DOHH2 (cell line): ENCODE measurements around the gene BRINP3.

ENCODE experiments used
- H3F3A ChIP-seq: fragments of 200-600 bp; sonication (generic), shearing (Covaris generic); 2 replicates; pipeline ENCODE4 v1.6.0; 2016; ENCODE audit warnings: antibody characterized with exemption, mild to moderate bottlenecking; ENCODE audit not compliant: control insufficient read depth, insufficient read depth
- H3K27ac ChIP-seq: fragments of 200-600 bp; sonication (generic); 2 replicates; pipeline ENCODE4 v1.5.1; 2014; ENCODE audit warnings: low read depth, mild to moderate bottlenecking, low read length, moderate library complexity
- H3K27me3 ChIP-seq: fragments of 200-600 bp; sonication (generic); 2 replicates; pipeline ENCODE4 v1.6.1; 2014; ENCODE audit warnings: mild to moderate bottlenecking, low read length, mixed read lengths; ENCODE audit not compliant: control insufficient read depth
- H3K36me3 ChIP-seq: fragments of 200-600 bp; sonication (generic); 2 replicates; pipeline ENCODE4 v1.6.1; 2014; ENCODE audit warnings: mild to moderate bottlenecking, low read length, moderate library complexity, mixed read lengths; ENCODE audit not compliant: control insufficient read depth
- H3K4me1 ChIP-seq: fragments of 200-600 bp; sonication (generic); 2 replicates; pipeline ENCODE4 v1.6.1; 2014; ENCODE audit warnings: mild to moderate bottlenecking, low read length, mixed read lengths; ENCODE audit not compliant: control insufficient read depth
- H3K4me2 ChIP-seq: fragments of 200-600 bp; sonication (generic); 2 replicates; pipeline ENCODE4 v1.6.0; 2014; ENCODE audit warnings: mild to moderate bottlenecking, low read length, moderate library complexity
- H3K4me3 ChIP-seq: fragments of 200-600 bp; sonication (generic); 2 replicates; pipeline ENCODE4 v1.5.1; 2014; ENCODE audit warnings: mild to moderate bottlenecking, low read length, mixed read lengths
- H3K79me2 ChIP-seq: fragments of 200-600 bp; sonication (generic); 2 replicates; pipeline ENCODE4 v1.6.1; 2014; ENCODE audit warnings: mild to moderate bottlenecking, low read length, mixed read lengths; ENCODE audit not compliant: control insufficient read depth
- H3K9me2 ChIP-seq: fragments of 200-600 bp; sonication (generic); replicated peaks from 2 replicates; pipeline ENCODE4 v1.6.1; 2014; ENCODE audit warnings: mild to moderate bottlenecking, low read length, mixed read lengths; ENCODE audit not compliant: control insufficient read depth
- H3K9me3 ChIP-seq: fragments of 200-600 bp; sonication (generic); 2 replicates; pipeline ENCODE4 v1.6.1; 2014; ENCODE audit warnings: antibody characterized with exemption, low read length, mixed read lengths; ENCODE audit not compliant: control insufficient read depth, insufficient read depth
- H4K20me1 ChIP-seq: fragments of 200-600 bp; sonication (generic); 2 replicates; pipeline ENCODE4 v1.6.0; 2014; ENCODE audit warnings: low read depth, mild to moderate bottlenecking, antibody characterized with exemption, low read length, moderate library complexity; ENCODE audit not compliant: control insufficient read depth, insufficient read depth
- EZH2phosphoT487 ChIP-seq: fragments of 200-600 bp; sonication (generic); IDR thresholded peaks from 2 replicates; pipeline ENCODE4 v1.6.1; 2017; ENCODE audit warnings: borderline replicate concordance, mild to moderate bottlenecking, antibody characterized with exemption, low read length, moderate library complexity, mixed read lengths
- TF ChIP-seq, protein P1 (sequence below): fragments of 200-600 bp; sonication (generic); IDR thresholded peaks from one replicate; pipeline ENCODE4 v1.5.1; 2014; ENCODE audit warnings: antibody characterized with exemption, mild to moderate bottlenecking, low read depth, low read length; ENCODE audit not compliant: poor library complexity, severe bottlenecking

BRINP3 gene

DNA sequence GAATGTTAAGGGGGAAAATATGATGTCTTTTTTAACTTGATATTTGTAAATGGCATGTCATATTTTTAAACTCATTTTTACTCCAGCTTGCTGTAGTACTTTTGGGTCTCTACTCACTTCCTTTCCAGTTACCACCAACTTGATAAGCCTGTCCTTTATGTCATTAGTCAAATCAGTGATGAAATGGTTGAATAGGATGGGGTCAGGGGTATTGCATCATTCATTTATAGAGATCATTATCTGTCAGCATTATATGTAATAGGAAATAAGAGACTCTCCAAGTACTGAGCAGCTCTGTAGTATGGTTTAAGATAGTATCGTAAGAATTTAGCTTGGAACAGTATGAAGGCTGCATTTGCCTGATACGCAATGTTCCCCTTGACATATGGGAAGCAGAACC is 227.3 kb downstream of the BRINP3 start:
- H3K27ac ChIP-seq: no peak overlapping the region
- no peaks in the 10 kb centered on the region for H3K79me2 ChIP-seq
- no peaks in the 10 kb centered on the region for H4K20me1 ChIP-seq
- H3K4me1 ChIP-seq: no peaks in the 10 kb centered on the region
- H3K4me2 ChIP-seq: no peak overlapping the region
- no peaks in the 10 kb centered on the region for H3K9me3 ChIP-seq
- H3F3A ChIP-seq: no peaks in the 10 kb centered on the region
- TF ChIP-seq, protein P1, sequence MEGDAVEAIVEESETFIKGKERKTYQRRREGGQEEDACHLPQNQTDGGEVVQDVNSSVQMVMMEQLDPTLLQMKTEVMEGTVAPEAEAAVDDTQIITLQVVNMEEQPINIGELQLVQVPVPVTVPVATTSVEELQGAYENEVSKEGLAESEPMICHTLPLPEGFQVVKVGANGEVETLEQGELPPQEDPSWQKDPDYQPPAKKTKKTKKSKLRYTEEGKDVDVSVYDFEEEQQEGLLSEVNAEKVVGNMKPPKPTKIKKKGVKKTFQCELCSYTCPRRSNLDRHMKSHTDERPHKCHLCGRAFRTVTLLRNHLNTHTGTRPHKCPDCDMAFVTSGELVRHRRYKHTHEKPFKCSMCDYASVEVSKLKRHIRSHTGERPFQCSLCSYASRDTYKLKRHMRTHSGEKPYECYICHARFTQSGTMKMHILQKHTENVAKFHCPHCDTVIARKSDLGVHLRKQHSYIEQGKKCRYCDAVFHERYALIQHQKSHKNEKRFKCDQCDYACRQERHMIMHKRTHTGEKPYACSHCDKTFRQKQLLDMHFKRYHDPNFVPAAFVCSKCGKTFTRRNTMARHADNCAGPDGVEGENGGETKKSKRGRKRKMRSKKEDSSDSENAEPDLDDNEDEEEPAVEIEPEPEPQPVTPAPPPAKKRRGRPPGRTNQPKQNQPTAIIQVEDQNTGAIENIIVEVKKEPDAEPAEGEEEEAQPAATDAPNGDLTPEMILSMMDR: no peak
- no peak for TF ChIP-seq EZH2phosphoT487
- H3K9me2 ChIP-seq: no peaks in the 10 kb centered on the region
- no peaks in the 10 kb centered on the region for H3K27me3 ChIP-seq
- no peaks in the 10 kb centered on the region for H3K36me3 ChIP-seq
- H3K4me3 ChIP-seq: no peak overlapping the region

DNA sequence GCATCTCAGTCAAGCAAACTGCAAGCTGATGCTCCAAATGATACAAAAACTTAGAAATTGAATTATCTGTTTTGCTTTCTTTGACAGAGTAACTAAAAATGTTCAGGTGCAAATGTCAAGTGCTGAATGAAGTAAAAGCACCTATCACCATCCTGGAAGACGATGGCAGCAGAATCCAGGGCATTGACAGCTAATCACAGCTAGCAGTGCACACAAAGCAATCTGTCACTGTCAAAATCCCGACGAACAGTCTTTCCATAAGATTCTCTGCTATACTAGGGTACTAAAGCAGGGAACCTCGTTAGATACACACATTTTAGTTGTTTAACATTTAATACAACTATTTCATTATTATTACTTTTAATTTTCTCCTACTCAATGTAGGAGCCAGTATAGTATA is 233.3 kb downstream of the BRINP3 start:
- Histone ChIP-seq H3K4me3 (no peak overlapping the region), H4K20me1 (no peaks in the 10 kb centered on the region), H3K27me3 (no peaks in the 10 kb centered on the region), H3K4me1 (no peaks in the 10 kb centered on the region), H3K36me3 (no peaks in the 10 kb centered on the region), H3K9me2 (no peaks in the 10 kb centered on the region), H3K4me2 (no peak overlapping the region), H3F3A (no peaks in the 10 kb centered on the region), H3K79me2 (no peaks in the 10 kb centered on the region), H3K27ac (no peak overlapping the region), H3K9me3 (no peaks in the 10 kb centered on the region)
- no peak for TF ChIP-seq EZH2phosphoT487
- TF ChIP-seq, protein P1: no peak

DNA sequence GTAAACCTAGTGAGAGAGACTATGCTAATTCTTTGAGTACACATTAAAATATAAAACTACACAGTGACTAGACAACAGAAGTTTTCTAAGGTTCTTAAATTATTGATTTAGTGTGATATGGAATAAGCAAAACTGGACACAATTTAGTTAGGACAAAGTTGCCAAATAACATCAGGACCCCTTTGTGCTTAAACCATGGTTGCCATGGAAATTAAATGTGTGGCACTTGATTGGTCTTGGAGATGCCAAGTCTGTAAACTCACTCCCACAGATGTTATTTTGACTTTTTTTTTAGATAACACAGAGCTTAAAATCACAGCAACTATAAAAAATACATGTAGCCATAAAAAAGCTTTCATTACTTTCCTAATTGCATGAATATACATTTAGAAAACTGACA is 234.6 kb downstream of the BRINP3 start:
- Histone ChIP-seq H3K36me3 (no peaks in the 10 kb centered on the region), H3K4me3 (no peak overlapping the region), H3K27me3 (no peaks in the 10 kb centered on the region), H3K9me3 (no peaks in the 10 kb centered on the region), H4K20me1 (no peaks in the 10 kb centered on the region), H3K9me2 (no peaks in the 10 kb centered on the region), H3K79me2 (no peaks in the 10 kb centered on the region), H3K27ac (no peak overlapping the region), H3K4me1 (no peaks in the 10 kb centered on the region), H3K4me2 (no peak overlapping the region), H3F3A (no peaks in the 10 kb centered on the region)
- TF ChIP-seq EZH2phosphoT487: no peak
- TF ChIP-seq, protein P1: no peak

DNA sequence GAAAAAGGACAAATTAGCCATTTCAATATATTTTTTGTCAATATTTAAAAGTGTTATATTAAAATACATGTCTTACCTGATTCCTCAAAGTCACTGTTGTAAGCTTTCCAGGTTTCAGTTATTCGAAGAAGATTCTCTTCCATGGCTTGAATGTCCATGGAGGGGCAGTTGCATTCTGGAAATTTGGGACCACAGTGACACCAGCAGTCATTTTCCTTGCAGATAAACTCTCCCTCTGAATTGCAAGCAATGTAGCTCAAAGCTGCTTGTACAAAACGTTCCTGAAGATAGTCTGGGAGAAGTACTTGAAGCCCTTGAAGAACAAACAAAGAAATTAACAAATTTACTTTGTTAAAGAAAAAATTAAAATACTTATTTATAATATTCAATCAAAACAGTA is 251.7 kb downstream of the BRINP3 start:
- no peak overlapping the region for H3K27ac ChIP-seq
- no peaks in the 10 kb centered on the region for H3K4me1 ChIP-seq
- TF ChIP-seq EZH2phosphoT487: no peak
- TF ChIP-seq, protein P1: no peak
- no peak overlapping the region for H3K4me3 ChIP-seq
- no peaks in the 10 kb centered on the region for H3K9me2 ChIP-seq
- H4K20me1 ChIP-seq: no peaks in the 10 kb centered on the region
- H3K79me2 ChIP-seq: no peaks in the 10 kb centered on the region
- H3K4me2 ChIP-seq: no peak overlapping the region
- H3K36me3 ChIP-seq: no peaks in the 10 kb centered on the region
- H3F3A ChIP-seq: no peaks in the 10 kb centered on the region
- H3K9me3 ChIP-seq: no peaks in the 10 kb centered on the region
- H3K27me3 ChIP-seq: no peaks in the 10 kb centered on the region
